Stimulated activated CD4-positive, alpha-beta T cell treated with anti-CD3 and anti-CD28 coated beads, Interleukin-15, amount 100 ng/mL, for 1 hour (primary cell): ENCODE data around the gene CCDC117.
"Not testable (repeated sequence)": the region's sequence is repeated elsewhere in the genome, so short reads cannot be mapped to it uniquely, and the experiment has no call there.

Experiments
- DNase-seq, 2 donors: peaks; one replicate each; pipeline ENCODE4 v3.0.0-alpha.2; 2020; ENCODE audit warnings: low read depth in 1 of 2, low spot score in 1 of 2

Gene CCDC117

GRCh38 chr22:28800308-28801041, 28.0 kb downstream of the CCDC117 start, which contains the start of gene XBP1:
TSS of gene XBP1 (minus strand) at chr22:28800569.
- peak; percentile 82 to 86 for DNase-seq

DNA sequence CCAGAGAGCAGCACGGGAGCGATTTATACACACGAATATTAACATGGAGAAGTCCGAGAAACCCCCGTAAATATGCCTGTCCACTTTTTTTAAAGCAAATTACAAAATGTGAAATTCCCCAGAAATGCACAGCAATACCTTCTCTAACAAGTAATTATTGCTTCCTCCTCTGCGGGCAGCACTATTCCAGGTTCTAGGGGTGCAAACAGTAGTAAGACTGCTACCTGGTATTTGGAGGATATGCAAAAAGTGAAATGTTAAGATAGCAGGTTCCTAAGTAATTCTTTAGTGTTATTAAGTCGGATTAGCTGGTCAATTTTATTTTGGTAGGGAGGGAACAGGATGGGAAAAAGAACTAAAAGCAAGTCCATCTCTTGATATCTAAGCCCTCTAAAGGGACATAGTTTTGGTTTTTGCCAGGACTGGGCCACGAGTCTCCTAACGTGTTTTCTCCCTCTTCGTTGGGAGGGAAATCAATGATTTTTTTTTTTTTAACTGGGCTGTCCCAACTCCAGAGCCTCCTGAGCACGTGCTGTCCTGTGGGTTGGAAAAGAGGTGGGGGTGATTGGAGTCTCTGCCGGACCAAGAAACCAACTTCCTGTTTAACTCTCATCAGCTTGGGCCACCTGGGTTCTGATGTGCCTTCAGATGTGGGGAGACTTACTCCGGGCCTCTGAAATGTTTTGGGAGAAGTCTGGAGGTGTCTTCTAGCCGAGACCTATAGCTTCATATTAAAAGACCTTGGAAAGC, 29.5 kb downstream of the CCDC117 start:
- DNase-seq, result no peak

DNA sequence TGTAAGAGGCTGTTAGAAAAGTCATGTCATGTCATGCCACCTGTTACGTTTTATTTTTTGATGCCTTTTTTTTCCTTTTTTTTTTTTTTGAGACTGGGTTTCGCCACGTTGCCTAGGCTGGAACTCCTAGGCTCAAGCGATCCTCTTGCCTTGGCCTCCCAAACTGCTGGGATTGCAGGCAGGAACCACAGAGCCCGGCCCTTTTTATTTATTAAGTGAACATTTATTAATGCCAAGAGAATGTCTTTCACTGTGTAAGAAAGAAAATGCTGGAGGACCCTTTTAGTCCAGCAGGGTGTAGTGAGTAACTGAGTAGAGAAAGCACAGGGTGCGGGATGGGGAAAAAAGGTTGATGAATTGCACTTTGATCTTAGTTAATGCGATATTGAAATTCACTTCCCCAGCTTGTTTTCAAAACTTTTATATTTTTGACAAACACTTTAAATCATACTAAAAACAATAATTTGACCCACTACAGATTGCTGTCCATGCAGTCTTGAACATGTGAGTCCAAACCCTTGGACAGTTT, 30.2 kb downstream of the CCDC117 start:
- no peak for DNase-seq

GRCh38 chr22:28805426-28805825, 32.9 kb downstream of the CCDC117 start:
- DNase-seq, result not testable (repeated sequence)

DNA sequence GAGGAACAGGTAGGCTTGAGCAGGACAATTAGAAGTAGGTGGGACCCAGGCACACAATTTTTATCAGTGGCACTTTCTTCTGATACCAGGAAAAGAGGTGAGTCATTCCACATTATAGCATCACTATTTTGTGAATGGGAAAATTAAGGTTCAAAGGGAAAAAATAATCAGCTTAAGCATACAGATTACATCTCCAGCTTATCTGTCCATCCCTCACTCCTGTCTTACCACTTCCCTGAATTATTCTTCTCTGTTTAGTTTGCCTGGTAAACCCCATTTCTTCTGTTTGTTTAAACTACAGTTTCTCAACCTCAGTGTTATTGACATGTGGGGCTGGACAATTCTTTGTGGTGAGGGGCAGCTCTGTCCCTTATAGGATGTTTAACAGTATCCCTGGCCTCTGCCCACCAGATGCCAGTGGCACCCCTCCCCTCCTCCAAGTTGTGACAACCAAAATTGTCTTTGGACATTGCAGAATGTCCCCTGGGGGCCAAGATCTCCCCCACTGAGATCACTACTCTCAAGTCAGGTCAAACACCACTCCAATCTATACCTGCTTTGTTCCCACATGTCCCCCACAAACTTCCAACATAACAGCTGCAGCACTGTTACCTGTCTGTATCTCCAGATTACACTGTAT, 36.3 kb downstream of the CCDC117 start:
- no peak for DNase-seq

DNA sequence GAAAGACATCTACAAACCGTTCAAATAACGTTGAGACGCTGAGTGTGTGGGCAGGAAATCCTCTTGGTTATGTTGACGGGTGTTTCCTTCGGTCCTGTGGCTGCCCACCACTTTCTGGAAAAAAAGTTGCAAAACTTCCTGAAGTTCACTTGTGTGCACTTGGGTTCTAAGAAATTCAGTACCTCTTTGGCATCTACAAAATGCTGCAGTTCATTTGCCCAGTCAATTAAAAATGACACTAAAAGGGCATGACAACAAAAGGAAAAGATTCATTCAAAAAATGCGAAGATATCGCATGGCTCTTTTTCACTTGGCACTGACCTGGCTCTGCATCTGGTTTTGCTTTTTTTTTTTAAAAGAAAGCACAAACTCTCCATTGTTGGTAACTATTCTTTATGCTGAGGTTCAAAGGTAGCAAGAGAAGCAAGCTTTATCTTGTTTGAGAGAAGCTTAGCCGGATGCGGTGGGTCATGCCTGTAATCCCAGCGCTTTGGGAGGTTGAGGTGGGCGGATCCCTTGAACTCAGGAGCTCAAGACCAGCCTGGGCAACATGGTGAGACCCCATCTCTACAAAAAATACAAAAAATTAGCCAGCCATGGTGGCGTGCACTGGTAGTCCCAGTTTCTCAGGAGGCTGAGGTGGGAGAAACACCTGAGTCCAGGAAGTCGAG, 38.5 kb downstream of the CCDC117 start:
- DNase-seq, result no peak

GRCh38 chr22:28812516-28812915, 40.0 kb downstream of the CCDC117 start:
- DNase-seq, result no peak

GRCh38 chr22:28813772-28814518, 41.5 kb downstream of the CCDC117 start:
- DNase-seq, result no peak

DNA sequence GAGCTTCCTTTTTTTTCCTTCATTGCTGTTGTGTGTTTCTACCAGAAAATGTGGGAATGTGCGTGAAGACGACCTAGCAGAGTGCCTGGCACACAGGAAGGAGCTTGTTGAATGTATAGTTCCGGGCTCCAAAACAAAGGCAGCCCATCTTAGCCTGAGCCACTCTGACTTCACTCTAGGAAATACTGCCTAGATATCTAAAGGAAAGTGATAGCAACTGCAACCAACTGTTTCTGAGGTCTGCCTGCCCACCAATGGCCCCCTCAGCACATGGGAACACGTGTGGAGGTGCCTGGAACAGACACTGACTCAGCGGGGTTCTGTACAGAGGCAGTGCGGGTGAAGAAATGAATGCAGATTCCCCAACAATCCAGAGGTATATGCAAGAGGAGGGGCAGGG, 42.6 kb downstream of the CCDC117 start:
- DNase-seq, result no peak

DNA sequence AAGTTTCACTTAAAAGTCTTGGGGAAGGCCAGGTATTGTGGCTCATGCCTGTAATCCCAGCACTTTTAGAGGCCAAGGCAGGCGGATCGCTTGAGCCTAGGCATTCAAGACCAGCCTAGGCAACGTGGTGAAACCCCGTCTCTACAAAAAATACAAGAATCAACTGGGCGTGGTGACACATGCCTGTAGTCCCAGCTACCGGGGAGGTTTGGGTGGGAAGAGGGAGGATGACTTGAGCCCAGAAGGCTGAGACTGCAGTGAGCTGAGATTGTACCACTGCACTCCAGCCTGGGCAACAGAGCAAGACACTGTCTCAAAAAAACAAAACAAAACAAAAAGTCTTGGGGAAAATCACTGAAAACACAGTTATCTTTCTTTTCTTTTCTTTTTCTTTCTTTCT, 43.2 kb downstream of the CCDC117 start:
- no peak for DNase-seq

- DNase-seq, result no peak
These were observed 44.6 kb downstream of the CCDC117 start for GRCh38 chr22:28817064-28817463.

- DNase-seq, result no peak
These were observed 45.7 kb downstream of the CCDC117 start for GRCh38 chr22:28817919-28818859.

DNA sequence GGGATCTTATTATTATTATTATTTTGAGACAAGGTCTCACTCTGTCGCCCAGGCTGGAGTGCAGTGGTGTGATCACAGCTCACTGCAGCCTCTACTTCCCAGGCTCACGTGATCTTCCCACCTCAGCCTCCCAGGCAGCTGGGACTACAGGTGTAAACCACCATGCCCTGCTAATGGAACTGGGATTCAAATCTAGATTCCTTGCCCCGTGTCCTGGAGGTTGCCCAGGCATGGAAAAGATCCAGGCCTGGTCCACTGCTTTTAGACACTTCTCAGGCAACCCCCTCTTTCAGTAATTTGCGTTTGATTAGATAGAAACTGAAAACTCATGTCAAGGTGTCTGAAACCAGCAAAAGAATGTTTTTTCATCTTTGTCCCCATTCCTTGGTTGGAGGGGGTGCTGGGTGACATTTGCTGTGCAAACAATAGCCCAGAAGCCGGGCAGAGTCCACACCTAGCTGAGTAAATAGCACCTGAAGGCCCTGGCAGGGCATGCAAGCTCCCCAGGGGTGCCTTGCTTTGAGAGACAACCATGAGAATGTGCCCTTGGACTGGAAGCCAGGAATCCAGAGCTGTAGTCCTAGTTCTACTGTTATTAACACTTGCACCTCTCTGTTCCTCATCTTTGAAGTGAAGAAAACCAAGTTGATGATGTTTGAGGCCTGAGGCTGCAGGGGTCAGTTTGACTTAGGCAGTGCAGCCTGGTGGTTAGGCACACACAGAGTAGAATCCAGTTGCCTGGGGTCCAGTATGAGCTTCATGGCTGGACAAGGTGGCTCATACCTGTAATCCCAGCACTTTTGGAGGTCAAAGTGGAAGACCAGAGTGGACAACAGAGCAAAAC, 47.0 kb downstream of the CCDC117 start:
- DNase-seq, result no peak

DNA sequence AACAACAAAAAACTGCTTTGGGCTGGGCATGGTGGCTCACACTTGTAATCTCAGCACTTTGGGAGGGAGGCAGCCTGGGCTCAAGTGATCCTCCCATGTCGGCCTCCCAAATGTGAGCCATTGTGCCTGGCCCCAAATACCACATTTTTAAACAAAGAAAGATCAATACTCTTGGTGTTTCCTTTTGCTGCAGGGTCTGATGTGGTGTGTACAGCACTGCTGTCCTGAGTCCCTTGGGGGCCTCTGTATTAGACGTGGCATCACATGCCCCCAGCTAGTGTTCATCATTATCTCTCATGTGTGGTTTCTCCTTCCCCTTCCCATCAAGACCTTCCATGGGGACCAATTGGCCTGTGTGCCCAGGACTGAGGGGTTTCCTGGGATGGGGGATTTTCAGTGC, 48.4 kb downstream of the CCDC117 start:
- no peak for DNase-seq

DNA sequence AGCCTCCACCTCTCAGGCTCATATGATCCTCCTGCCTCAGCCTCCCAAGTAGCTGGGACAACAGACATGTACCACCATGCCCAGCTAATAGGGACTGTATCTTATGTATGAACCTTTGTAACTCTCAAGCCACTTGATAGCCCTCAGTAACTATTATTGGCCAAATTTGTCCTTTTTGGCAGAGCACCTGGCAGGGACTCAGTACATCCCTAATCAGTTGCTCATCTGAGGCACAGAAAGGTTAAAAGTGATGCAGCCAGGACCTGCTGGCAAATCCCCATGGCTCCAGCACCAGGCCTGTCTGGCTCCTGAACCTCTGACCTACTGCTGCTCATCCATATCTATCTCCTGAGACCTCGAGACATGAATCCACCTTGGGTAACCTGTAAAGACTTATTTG, 49.0 kb downstream of the CCDC117 start:
- DNase-seq, result no peak

DNA sequence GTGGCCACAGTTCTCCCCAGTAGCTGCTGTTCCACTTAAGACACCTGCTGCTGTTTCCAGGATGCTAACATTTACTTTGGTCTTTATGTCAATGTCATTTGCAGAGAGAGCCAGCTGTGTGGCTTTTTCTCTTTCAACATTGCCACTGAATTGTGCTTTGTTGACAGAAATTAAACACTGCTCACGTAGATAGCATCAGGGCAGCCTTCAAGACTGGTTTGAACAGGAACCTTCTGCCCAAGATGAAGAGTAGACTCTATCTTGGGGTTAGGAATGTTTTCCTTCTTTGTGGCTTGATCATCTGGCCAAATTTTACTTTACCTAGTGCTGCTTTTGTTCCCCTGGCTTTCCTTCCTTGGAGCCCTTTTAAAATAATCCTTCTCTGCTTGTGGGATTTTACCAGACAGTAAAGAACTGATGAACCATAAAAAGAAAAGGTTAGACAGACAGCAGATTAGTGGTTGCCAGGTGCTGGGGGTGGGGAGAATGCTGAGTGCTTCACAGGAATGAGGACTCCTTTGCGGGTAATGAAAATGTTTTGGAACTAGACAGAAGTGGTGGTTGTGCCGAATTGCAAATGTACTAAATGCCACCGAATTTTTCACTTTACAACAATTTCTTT, 50.5 kb downstream of the CCDC117 start:
- DNase-seq, result no peak

- not testable (repeated sequence) for DNase-seq
These were observed 52.0 kb downstream of the CCDC117 start for GRCh38 chr22:28824455-28824854.

GRCh38 chr22:28826430-28826829, 53.9 kb downstream of the CCDC117 start:
- DNase-seq, result not testable (repeated sequence)
